ENCODE data around the gene SFMBT2.

Gene SFMBT2

GRCh38 chr10:7327885-7328284 lies 82.9 kb downstream of the SFMBT2 start:
- DNase-seq (ENCODE audit: extremely low read depth, insufficient read length), result no peak
- Histone ChIP-seq H3K36me3 (ENCODE audit: control insufficient read depth, insufficient read depth, low read length) (peaks cover 3% of the 10 kb centered on the region), H3K4me3 (replicated peaks; ENCODE audit: low read depth, low read length) (no peak overlapping the region), H3K27me3 (replicated peaks; ENCODE audit: control insufficient read depth, insufficient read depth, low read length) (no peaks in the 10 kb centered on the region)
- no peak for TF ChIP-seq CTCF (IDR thresholded peaks at IDR 0.05; ENCODE audit: insufficient read depth, low read length, poor library complexity, severe bottlenecking)

- no peak for TF ChIP-seq CTCF (IDR thresholded peaks at IDR 0.05; ENCODE audit: insufficient read depth, low read length, poor library complexity, severe bottlenecking)
- no peak overlapping the region for H3K4me3 ChIP-seq (replicated peaks; ENCODE audit: low read depth, low read length)
- no peaks in the 10 kb centered on the region for H3K27me3 ChIP-seq (replicated peaks; ENCODE audit: control insufficient read depth, insufficient read depth, low read length)
- DNase-seq (ENCODE audit: extremely low read depth, insufficient read length), result no peak
- no peaks in the 10 kb centered on the region for H3K36me3 ChIP-seq (ENCODE audit: control insufficient read depth, insufficient read depth, low read length)
Observed at GRCh38 chr10:7322623-7323022, 88.2 kb downstream of the SFMBT2 start.

GRCh38 chr10:7320072-7320471 lies 90.8 kb downstream of the SFMBT2 start:
- TF ChIP-seq CTCF (IDR thresholded peaks at IDR 0.05; ENCODE audit: insufficient read depth, low read length, poor library complexity, severe bottlenecking), result no peak
- H3K4me3 ChIP-seq (replicated peaks; ENCODE audit: low read depth, low read length), result no peak overlapping the region
- no peak for DNase-seq (ENCODE audit: extremely low read depth, insufficient read length)
- H3K27me3 ChIP-seq (replicated peaks; ENCODE audit: control insufficient read depth, insufficient read depth, low read length), result no peaks in the 10 kb centered on the region
- no peaks in the 10 kb centered on the region for H3K36me3 ChIP-seq (ENCODE audit: control insufficient read depth, insufficient read depth, low read length)

- DNase-seq (ENCODE audit: extremely low read depth, insufficient read length), result no peak
- H3K4me3 ChIP-seq (replicated peaks; ENCODE audit: low read depth, low read length), result no peak overlapping the region
- TF ChIP-seq CTCF (IDR thresholded peaks at IDR 0.05; ENCODE audit: insufficient read depth, low read length, poor library complexity, severe bottlenecking), result no peak
- no peaks in the 10 kb centered on the region for H3K27me3 ChIP-seq (replicated peaks; ENCODE audit: control insufficient read depth, insufficient read depth, low read length)
- no peaks in the 10 kb centered on the region for H3K36me3 ChIP-seq (ENCODE audit: control insufficient read depth, insufficient read depth, low read length)
Observed at GRCh38 chr10:7319632-7320031, 91.2 kb downstream of the SFMBT2 start.

GRCh38 chr10:7318836-7319235 lies 92.0 kb downstream of the SFMBT2 start:
- Histone ChIP-seq H3K27me3 (replicated peaks; ENCODE audit: control insufficient read depth, insufficient read depth, low read length) (no peaks in the 10 kb centered on the region), H3K36me3 (ENCODE audit: control insufficient read depth, insufficient read depth, low read length) (no peaks in the 10 kb centered on the region), H3K4me3 (replicated peaks; ENCODE audit: low read depth, low read length) (no peak overlapping the region)
- no peak for TF ChIP-seq CTCF (IDR thresholded peaks at IDR 0.05; ENCODE audit: insufficient read depth, low read length, poor library complexity, severe bottlenecking)
- no peak for DNase-seq (ENCODE audit: extremely low read depth, insufficient read length)

GRCh38 chr10:7317786-7318446 lies 92.9 kb downstream of the SFMBT2 start:
- no peak for TF ChIP-seq CTCF (IDR thresholded peaks at IDR 0.05; ENCODE audit: insufficient read depth, low read length, poor library complexity, severe bottlenecking)
- H3K36me3 ChIP-seq (ENCODE audit: control insufficient read depth, insufficient read depth, low read length), result no peaks in the 10 kb centered on the region

More at GRCh38 chr10:7317786-7318446, 92.9 kb downstream of the SFMBT2 start:
- Histone ChIP-seq H3K27me3 (replicated peaks; ENCODE audit: control insufficient read depth, insufficient read depth, low read length) (no peaks in the 10 kb centered on the region), H3K4me3 (replicated peaks; ENCODE audit: low read depth, low read length) (no peak overlapping the region)
- DNase-seq (ENCODE audit: extremely low read depth, insufficient read length), result no peak

Measured in GM06990 (cell line).